Kidney (tissue), 14 donors: ENCODE results near the gene POU3F1. TPM values are rescaled to one million over a fixed set of nuclear protein-coding genes. Genes with fewer than 3 reads are reported as not detected.

ENCODE experiments used
- DNase-seq, 5 donors: peaks; one replicate each; pipeline ENCODE4 v3.0.0-alpha.2; 2013 to 2020
- FAIRE-seq: peaks from 2 replicates; lab custom pipeline; 2012; peaks lifted over from hg19 to GRCh38; lab: Jason Lieb, UNC
- H3K27ac ChIP-seq, 2 donors: one replicate each; pipeline ENCODE4 v1.7.0; 2013; ENCODE audit warnings: low read depth in 2 of 2, low read length in 2 of 2, inconsistent platforms in 1 of 2
- H3K27me3 ChIP-seq: one replicate; pipeline ENCODE4 v1.7.1; 2013; ENCODE audit warnings: low read length, inconsistent platforms; ENCODE audit not compliant: control insufficient read depth, insufficient read depth
- H3K36me3 ChIP-seq, 3 donors: one replicate each; pipeline versions ENCODE4 v1.7.0 to v1.7.1; 2013; ENCODE audit warnings: low read length in 3 of 3, control low read depth in 1 of 3, inconsistent platforms in 1 of 3; ENCODE audit not compliant: insufficient read depth in 3 of 3, control insufficient read depth in 2 of 3
- H3K4me1 ChIP-seq, 3 donors: one replicate each; pipeline versions ENCODE4 v1.7.0 to v1.7.1; 2013; ENCODE audit warnings: low read length in 3 of 3, inconsistent platforms in 1 of 3, low read depth in 1 of 3; ENCODE audit not compliant: control insufficient read depth in 2 of 3, insufficient read depth in 2 of 3
- H3K4me3 ChIP-seq, 3 donors: one replicate each; pipeline versions ENCODE4 v1.7.0 to v1.8.1; 2013; ENCODE audit warnings: low read length in 3 of 3, control low read depth in 1 of 3, inconsistent platforms in 1 of 3
- H3K9ac ChIP-seq, 3 donors: one replicate each; pipeline versions ENCODE4 v1.7.0 to v1.7.1; 2013; ENCODE audit warnings: low read length in 3 of 3, control low read depth in 1 of 3, inconsistent platforms in 1 of 3
- H3K9me3 ChIP-seq, 3 donors: one replicate each; pipeline versions ENCODE4 v1.7.0 to v1.7.1; 2013; ENCODE audit warnings: low read length in 3 of 3, control low read depth in 1 of 3, inconsistent platforms in 1 of 3; ENCODE audit not compliant: control insufficient read depth in 2 of 3, insufficient read depth in 1 of 3
- CTCF ChIP-seq: IDR thresholded peaks from 3 replicates; pipeline ENCODE4 v1.5.1; 2012; ENCODE audit warnings: mild to moderate bottlenecking, moderate library complexity, borderline replicate concordance; ENCODE audit not compliant: insufficient read depth; ENCODE audit errors: extremely low read depth
- intact Hi-C: fragments of 100-400 bp; cut with DNase I; formaldehyde crosslinking; loops from one replicate; pipeline ENCODE4 v1.11.1; 2022
- polyA plus RNA-seq: library from polyadenylated mRNA; stranded (reverse); fragments of 350-450 nt; fragmentation: Illumina TruSeq; extraction: RNeasy Lipid Tissue Mini Kit (QIAGEN cat#74804); gene quantifications from one replicate; pipeline ENCODE4 v1.2.3, GENCODE V29; 2014; ENCODE audit warnings: low read depth, low replicate concordance; ENCODE audit not compliant: insufficient read depth
- total RNA-seq: library from RNA; stranded (reverse); fragmentation: NEBNext Ultra II Directional; extraction: Animal tissue kit (Norgen Biotek cat#: 25700); gene quantifications from one replicate; pipeline ENCODE4 v1.2.1, GENCODE V29; 2021
- donor health status: control.
- donor health status: control.
- donor health status: control.
- donor health status: control.
- donor health status: control.
- donor health status: DM: yes; HTN: yes; CAD: no.
- donor health status: Normal renal cell carcinoma (clear cell type).

The POU3F1 gene
- total and polyA plus RNA-seq, 2 donors from 2014 or later: not detected

- FAIRE-seq (no peak), DNase-seq (no peak)
- Histone ChIP-seq H3K9ac (no peak overlapping the region), H3K36me3 (no peaks in the 10 kb centered on the region), H3K4me3 (no peak overlapping the region), H3K27ac (no peak overlapping the region), H3K9me3 (no peaks in the 10 kb centered on the region), H3K27me3 (peaks cover 2% of the 10 kb centered on the region), H3K4me1 (no peaks in the 10 kb centered on the region)
- no peak for TF ChIP-seq CTCF
- intact Hi-C loops: no loop called here
Observed at GRCh38 chr1:38072858-38073257, 26.3 kb upstream of the POU3F1 start.

- Histone ChIP-seq H3K4me1 (no peaks in the 10 kb centered on the region), H3K9ac (no peak overlapping the region), H3K27ac (no peak overlapping the region), H3K36me3 (no peaks in the 10 kb centered on the region), H3K9me3 (no peaks in the 10 kb centered on the region), H3K4me3 (no peak overlapping the region), H3K27me3 (peaks cover 2% of the 10 kb centered on the region)
- no peak for FAIRE-seq
- peak; percentile 18 for TF ChIP-seq CTCF
- DNase-seq: peak in 1 of 5 donors; percentile 61
- intact Hi-C loops: no loop called here
Observed at GRCh38 chr1:38071312-38072256, 25.0 kb upstream of the POU3F1 start.

- intact Hi-C loops: no loop called here
Observed at GRCh38 chr1:38068980-38069340, 22.4 kb upstream of the POU3F1 start.

More at GRCh38 chr1:38068980-38069340, 22.4 kb upstream of the POU3F1 start:
- H3K27me3 ChIP-seq: peaks cover 2% of the 10 kb centered on the region
- no peak overlapping the region for H3K9ac ChIP-seq
- FAIRE-seq: no peak
- H3K4me3 ChIP-seq: no peak overlapping the region
- H3K27ac ChIP-seq: no peak overlapping the region
- TF ChIP-seq CTCF: no peak
- H3K9me3 ChIP-seq: no peaks in the 10 kb centered on the region
- no peaks in the 10 kb centered on the region for H3K36me3 ChIP-seq
- H3K4me1 ChIP-seq: no peaks in the 10 kb centered on the region
- no peak for DNase-seq
